ENCODE measurements around the gene LPP. TPM values are rescaled to one million over a fixed set of nuclear protein-coding genes. Genes with fewer than 3 reads are reported as not detected.
A peak's percentile ranks its signal among the peaks of the same experiment; 100 is the strongest.

LPP gene
- total and polyA plus RNA-seq, 2 of the 13 experiments (the other 11 are each of a cell fraction or from before 2014, with no cell fraction given), result 19.2 to 29.9 TPM

GRCh38 chr3:188546835-188547670, 393.1 kb downstream of the LPP start (continued):
- TF ChIP-seq PRDM10 (CRISPR knock-in tag; IDR thresholded peaks at IDR 0.05; ENCODE audit: low read depth), result no peak
- TF ChIP-seq MAZ (IDR thresholded peaks at IDR 0.05; ENCODE audit: borderline replicate concordance, low read depth, low read length), result no peak
- TF ChIP-seq MAZ (CRISPR knock-in tag; IDR thresholded peaks at IDR 0.05; ENCODE audit: low read depth), result no peak
- no peak for TF ChIP-seq ZSCAN31 (CRISPR knock-in tag; IDR thresholded peaks at IDR 0.05; ENCODE audit: low read depth)
- no peak for TF ChIP-seq ZNF879 (CRISPR knock-in tag; IDR thresholded peaks at IDR 0.05)
- no peak for TF ChIP-seq ZNF782 (CRISPR knock-in tag; IDR thresholded peaks at IDR 0.05; ENCODE audit: borderline replicate concordance)
- TF ChIP-seq ZNF703 (CRISPR knock-in tag; IDR thresholded peaks at IDR 0.05; ENCODE audit: borderline replicate concordance), result no peak
- TF ChIP-seq ZNF724P (CRISPR knock-in tag; IDR thresholded peaks at IDR 0.05; ENCODE audit: borderline replicate concordance), result no peak
- TF ChIP-seq AHDC1 (CRISPR knock-in tag; IDR thresholded peaks at IDR 0.05; ENCODE audit: borderline replicate concordance), result peak; percentile 82; the same call in 1 of the 2 replicates
- TF ChIP-seq ASH2L (IDR thresholded peaks at IDR 0.05; ENCODE audit: insufficient read length, low read depth, low read length), result no peak
- TF ChIP-seq MYNN (CRISPR knock-in tag; IDR thresholded peaks at IDR 0.05; ENCODE audit: low read depth), result no peak
- TF ChIP-seq SOX5 (CRISPR knock-in tag; IDR thresholded peaks at IDR 0.05; ENCODE audit: borderline replicate concordance), result peak; percentile 77; the same call in 1 of the 2 replicates
- TF ChIP-seq ZNF354B (CRISPR knock-in tag; IDR thresholded peaks at IDR 0.05), result no peak
- TF ChIP-seq GABPB1 (CRISPR knock-in tag; IDR thresholded peaks at IDR 0.05), result peak; percentile 35; the same call in 1 of the 2 replicates
- TF ChIP-seq ZNF674 (CRISPR knock-in tag; IDR thresholded peaks at IDR 0.05; ENCODE audit: low read depth), result no peak
- TF ChIP-seq TERF1 (CRISPR knock-in tag; IDR thresholded peaks at IDR 0.05), result no peak
- no peak for TF ChIP-seq BATF2 (CRISPR knock-in tag; IDR thresholded peaks at IDR 0.05)
